ENCODE data around the gene OSBPL8.
"Not testable (repeated sequence)": the region's sequence is repeated elsewhere in the genome, so short reads cannot be mapped to it uniquely, and the experiment has no call there.

OSBPL8 gene

DNA sequence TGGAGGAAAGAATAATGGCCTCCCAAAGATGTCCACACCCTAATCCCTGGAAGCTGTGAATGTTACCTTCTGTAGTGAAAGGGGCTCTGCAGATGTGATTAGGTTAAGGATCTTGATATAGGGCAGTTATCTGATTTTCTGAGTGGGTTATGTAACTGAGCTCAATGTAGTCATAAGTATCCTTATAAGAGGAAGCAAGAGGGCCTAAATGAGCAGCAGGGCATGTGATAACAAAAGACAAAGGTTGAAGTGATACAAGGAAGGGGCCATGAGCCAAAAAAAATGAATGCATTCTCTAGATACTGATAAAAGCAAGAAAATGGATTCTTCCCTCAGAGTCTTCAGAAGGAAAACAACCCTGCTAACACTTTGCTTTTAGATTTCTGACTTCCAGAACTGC, 78.8 kb downstream of the OSBPL8 start:
- Histone ChIP-seq H3K9ac (ENCODE audit: low read depth in 1 of 2, low read length in 2 of 2) (no peak overlapping the region), H3K4me1 (ENCODE audit: control insufficient read depth in 1 of 2, insufficient read depth in 2 of 2, low read length in 2 of 2) (no peaks in the 10 kb centered on the region), H3K27ac (ENCODE audit: low read depth, low read length) (no peak overlapping the region), H3K36me3 (ENCODE audit: control insufficient read depth in 1 of 2, insufficient read depth in 2 of 2, low read length in 2 of 2) (no peaks in the 10 kb centered on the region), H3K27me3 (ENCODE audit: control insufficient read depth in 1 of 2, insufficient read depth in 2 of 2, low read length in 2 of 2) (no peaks in the 10 kb centered on the region), H3K4me3 (ENCODE audit: low read depth in 1 of 2, low read length in 2 of 2) (no peak overlapping the region), H3K9me3 (ENCODE audit: control insufficient read depth in 1 of 2, low read length in 2 of 2) (no peaks in the 10 kb centered on the region)

GRCh38 chr12:76478045-76478444, 81.5 kb downstream of the OSBPL8 start:
- Histone ChIP-seq H3K9me3 (ENCODE audit: control insufficient read depth in 1 of 2, low read length in 2 of 2) (no peaks in the 10 kb centered on the region), H3K36me3 (ENCODE audit: control insufficient read depth in 1 of 2, insufficient read depth in 2 of 2, low read length in 2 of 2) (no peaks in the 10 kb centered on the region), H3K4me1 (ENCODE audit: control insufficient read depth in 1 of 2, insufficient read depth in 2 of 2, low read length in 2 of 2) (no peaks in the 10 kb centered on the region), H3K27ac (ENCODE audit: low read depth, low read length) (no peak overlapping the region), H3K27me3 (ENCODE audit: control insufficient read depth in 1 of 2, insufficient read depth in 2 of 2, low read length in 2 of 2) (no peaks in the 10 kb centered on the region), H3K9ac (ENCODE audit: low read depth in 1 of 2, low read length in 2 of 2) (no peak overlapping the region), H3K4me3 (ENCODE audit: low read depth in 1 of 2, low read length in 2 of 2) (no peak overlapping the region)

GRCh38 chr12:76472862-76473261, 86.7 kb downstream of the OSBPL8 start:
- not testable (repeated sequence) for H3K4me3 ChIP-seq (ENCODE audit: low read depth in 1 of 2, low read length in 2 of 2); H3K9ac ChIP-seq (ENCODE audit: low read depth in 1 of 2, low read length in 2 of 2); H3K9me3 ChIP-seq (ENCODE audit: control insufficient read depth in 1 of 2, low read length in 2 of 2); H3K4me1 ChIP-seq (ENCODE audit: control insufficient read depth in 1 of 2, insufficient read depth in 2 of 2, low read length in 2 of 2); H3K36me3 ChIP-seq (ENCODE audit: control insufficient read depth in 1 of 2, insufficient read depth in 2 of 2, low read length in 2 of 2); H3K27me3 ChIP-seq (ENCODE audit: control insufficient read depth in 1 of 2, insufficient read depth in 2 of 2, low read length in 2 of 2); H3K27ac ChIP-seq (ENCODE audit: low read depth, low read length)

DNA sequence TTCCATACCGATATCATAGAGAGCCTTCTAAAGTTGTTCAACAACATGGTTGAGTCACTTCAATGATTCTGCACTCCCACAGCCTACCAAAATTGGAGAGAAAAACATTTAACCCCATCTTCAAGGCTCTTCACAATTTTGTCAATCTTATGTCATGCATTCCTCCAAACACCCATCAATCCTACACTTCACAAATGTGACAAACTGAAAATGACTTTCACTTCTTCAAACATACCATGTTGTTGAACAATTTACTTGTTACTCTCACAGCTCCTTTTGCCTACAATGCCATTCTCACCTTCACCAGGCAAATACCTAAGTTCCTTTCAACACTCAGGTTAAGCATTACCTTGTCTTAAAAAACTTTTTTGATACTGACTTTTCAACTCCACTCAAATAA, 88.0 kb downstream of the OSBPL8 start:
- H3K36me3 ChIP-seq (ENCODE audit: control insufficient read depth in 1 of 2, insufficient read depth in 2 of 2, low read length in 2 of 2): no peaks in the 10 kb centered on the region
- no peaks in the 10 kb centered on the region for H3K4me1 ChIP-seq (ENCODE audit: control insufficient read depth in 1 of 2, insufficient read depth in 2 of 2, low read length in 2 of 2)
- H3K27me3 ChIP-seq (ENCODE audit: control insufficient read depth in 1 of 2, insufficient read depth in 2 of 2, low read length in 2 of 2): no peaks in the 10 kb centered on the region
- no peaks in the 10 kb centered on the region for H3K9me3 ChIP-seq (ENCODE audit: control insufficient read depth in 1 of 2, low read length in 2 of 2)
- H3K27ac ChIP-seq (ENCODE audit: low read depth, low read length): no peak overlapping the region
- no peak overlapping the region for H3K9ac ChIP-seq (ENCODE audit: low read depth in 1 of 2, low read length in 2 of 2)
- no peak overlapping the region for H3K4me3 ChIP-seq (ENCODE audit: low read depth in 1 of 2, low read length in 2 of 2)

DNA sequence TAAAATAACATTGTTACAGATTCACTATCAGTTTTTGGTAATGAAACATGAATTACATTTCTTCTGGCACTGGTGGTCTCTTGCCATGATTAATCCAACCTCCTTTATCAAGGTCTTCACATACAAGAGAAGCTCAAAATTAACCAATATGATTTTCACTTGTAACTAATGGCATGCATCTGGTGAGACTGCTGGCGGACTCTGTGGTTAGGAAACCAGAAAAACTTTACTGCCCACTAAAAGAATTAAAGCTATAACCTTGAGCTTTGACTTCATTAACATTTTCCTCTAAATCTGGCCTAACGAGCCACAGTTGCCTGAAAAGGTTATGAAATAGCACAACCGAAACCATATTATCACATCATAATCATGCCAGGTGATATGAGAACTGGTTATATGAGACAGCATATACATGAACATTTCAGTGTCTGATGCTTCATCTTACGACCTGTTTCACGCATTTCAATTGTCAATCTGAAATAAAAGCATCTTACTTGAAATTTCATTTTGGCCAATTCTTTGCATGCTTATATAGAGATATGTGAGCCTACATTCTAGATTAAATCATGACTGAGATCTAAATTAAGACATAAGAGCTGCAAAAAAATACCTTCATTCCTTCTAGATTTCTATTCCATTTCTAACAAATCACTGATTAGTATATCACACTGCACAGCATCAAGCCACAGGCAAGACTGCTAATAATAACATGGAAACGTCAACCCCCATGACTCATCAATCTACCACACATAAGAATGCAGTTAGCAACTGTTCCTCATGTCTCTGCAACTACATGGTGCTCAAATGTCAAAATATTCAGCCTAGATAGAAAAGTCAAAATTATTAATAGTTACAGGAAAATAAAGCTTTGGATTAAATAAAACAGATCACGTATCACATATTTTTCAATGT, 89.3 kb downstream of the OSBPL8 start:
- no peaks in the 10 kb centered on the region for H3K27me3 ChIP-seq (ENCODE audit: control insufficient read depth in 1 of 2, insufficient read depth in 2 of 2, low read length in 2 of 2)
- H3K4me3 ChIP-seq (ENCODE audit: low read depth in 1 of 2, low read length in 2 of 2): no peak overlapping the region
- no peaks in the 10 kb centered on the region for H3K36me3 ChIP-seq (ENCODE audit: control insufficient read depth in 1 of 2, insufficient read depth in 2 of 2, low read length in 2 of 2)
- no peak overlapping the region for H3K9ac ChIP-seq (ENCODE audit: low read depth in 1 of 2, low read length in 2 of 2)
- H3K27ac ChIP-seq (ENCODE audit: low read depth, low read length): no peak overlapping the region
- H3K4me1 ChIP-seq (ENCODE audit: control insufficient read depth in 1 of 2, insufficient read depth in 2 of 2, low read length in 2 of 2): no peaks in the 10 kb centered on the region
- H3K9me3 ChIP-seq (ENCODE audit: control insufficient read depth in 1 of 2, low read length in 2 of 2): no peaks in the 10 kb centered on the region

GRCh38 chr12:76464631-76465166, 94.9 kb downstream of the OSBPL8 start:
- no peak overlapping the region for H3K9ac ChIP-seq (ENCODE audit: low read depth in 1 of 2, low read length in 2 of 2)
- H3K27ac ChIP-seq (ENCODE audit: low read depth, low read length): no peak overlapping the region
- H3K9me3 ChIP-seq (ENCODE audit: control insufficient read depth in 1 of 2, low read length in 2 of 2): no peaks in the 10 kb centered on the region
- H3K36me3 ChIP-seq (ENCODE audit: control insufficient read depth in 1 of 2, insufficient read depth in 2 of 2, low read length in 2 of 2): no peaks in the 10 kb centered on the region
- H3K27me3 ChIP-seq (ENCODE audit: control insufficient read depth in 1 of 2, insufficient read depth in 2 of 2, low read length in 2 of 2): no peaks in the 10 kb centered on the region
- H3K4me3 ChIP-seq (ENCODE audit: low read depth in 1 of 2, low read length in 2 of 2): no peak overlapping the region
- no peaks in the 10 kb centered on the region for H3K4me1 ChIP-seq (ENCODE audit: control insufficient read depth in 1 of 2, insufficient read depth in 2 of 2, low read length in 2 of 2)

DNA sequence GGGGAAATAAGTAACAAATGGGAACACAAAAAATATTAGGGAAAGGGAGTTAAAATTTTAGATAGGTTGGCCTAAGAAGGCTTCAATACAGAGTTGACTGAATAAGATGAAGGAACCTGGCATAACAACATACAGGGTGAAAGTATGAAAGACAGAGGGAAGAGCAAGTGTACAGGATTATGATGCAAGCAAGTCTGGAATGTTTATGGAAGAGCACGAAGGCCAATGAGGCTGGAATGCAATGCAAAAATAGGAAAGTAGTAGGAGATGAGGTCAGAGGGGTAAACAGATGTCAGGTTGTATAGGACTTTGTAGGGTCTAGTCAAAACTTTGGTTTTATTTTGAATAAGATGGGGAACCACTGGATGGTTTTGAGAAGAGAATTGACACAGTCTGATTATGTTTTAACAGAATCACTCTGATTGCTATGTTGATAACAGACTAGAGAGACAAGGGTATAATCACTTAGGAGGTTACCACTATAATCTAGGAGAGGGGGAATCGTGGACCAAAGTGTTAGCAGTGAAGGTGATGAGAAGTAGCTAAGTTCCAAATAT, 96.8 kb downstream of the OSBPL8 start:
- H3K4me3 ChIP-seq (ENCODE audit: low read depth in 1 of 2, low read length in 2 of 2): no peak overlapping the region
- H3K9me3 ChIP-seq (ENCODE audit: control insufficient read depth in 1 of 2, low read length in 2 of 2): no peaks in the 10 kb centered on the region
- H3K36me3 ChIP-seq (ENCODE audit: control insufficient read depth in 1 of 2, insufficient read depth in 2 of 2, low read length in 2 of 2): no peaks in the 10 kb centered on the region
- no peaks in the 10 kb centered on the region for H3K27me3 ChIP-seq (ENCODE audit: control insufficient read depth in 1 of 2, insufficient read depth in 2 of 2, low read length in 2 of 2)
- H3K9ac ChIP-seq (ENCODE audit: low read depth in 1 of 2, low read length in 2 of 2): no peak overlapping the region
- H3K4me1 ChIP-seq (ENCODE audit: control insufficient read depth in 1 of 2, insufficient read depth in 2 of 2, low read length in 2 of 2): no peaks in the 10 kb centered on the region
- H3K27ac ChIP-seq (ENCODE audit: low read depth, low read length): no peak overlapping the region

GRCh38 chr12:76460807-76461206, 98.8 kb downstream of the OSBPL8 start:
- no peaks in the 10 kb centered on the region for H3K36me3 ChIP-seq (ENCODE audit: control insufficient read depth in 1 of 2, insufficient read depth in 2 of 2, low read length in 2 of 2)
- no peaks in the 10 kb centered on the region for H3K9me3 ChIP-seq (ENCODE audit: control insufficient read depth in 1 of 2, low read length in 2 of 2)
- no peak overlapping the region for H3K4me3 ChIP-seq (ENCODE audit: low read depth in 1 of 2, low read length in 2 of 2)
- no peak overlapping the region for H3K9ac ChIP-seq (ENCODE audit: low read depth in 1 of 2, low read length in 2 of 2)
- H3K27ac ChIP-seq (ENCODE audit: low read depth, low read length): no peak overlapping the region
- no peaks in the 10 kb centered on the region for H3K27me3 ChIP-seq (ENCODE audit: control insufficient read depth in 1 of 2, insufficient read depth in 2 of 2, low read length in 2 of 2)
- no peaks in the 10 kb centered on the region for H3K4me1 ChIP-seq (ENCODE audit: control insufficient read depth in 1 of 2, insufficient read depth in 2 of 2, low read length in 2 of 2)

DNA sequence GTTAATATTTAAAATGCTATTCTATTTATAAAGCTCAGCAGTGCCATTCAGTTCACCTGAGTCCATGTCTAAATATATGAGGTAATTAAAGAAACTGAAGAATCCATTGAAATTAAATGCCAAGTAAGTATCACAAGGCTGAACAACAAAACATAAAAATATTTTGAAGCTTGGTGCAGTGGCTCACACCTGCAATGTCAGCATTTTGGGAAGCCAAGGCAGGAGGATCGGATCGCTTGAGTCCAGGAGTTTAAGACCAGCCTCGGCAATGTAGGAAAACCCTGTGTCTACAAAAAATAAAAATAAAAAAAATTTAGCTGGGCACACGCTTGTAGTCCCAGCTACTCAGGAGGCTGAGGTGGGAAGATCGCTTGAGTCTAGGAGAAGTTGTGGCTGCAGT, 101.8 kb downstream of the OSBPL8 start:
- Histone ChIP-seq H3K27ac (ENCODE audit: low read depth, low read length) (no peak overlapping the region), H3K9ac (ENCODE audit: low read depth in 1 of 2, low read length in 2 of 2) (no peak overlapping the region), H3K36me3 (ENCODE audit: control insufficient read depth in 1 of 2, insufficient read depth in 2 of 2, low read length in 2 of 2) (no peaks in the 10 kb centered on the region), H3K4me3 (ENCODE audit: low read depth in 1 of 2, low read length in 2 of 2) (no peak overlapping the region), H3K9me3 (ENCODE audit: control insufficient read depth in 1 of 2, low read length in 2 of 2) (no peaks in the 10 kb centered on the region), H3K4me1 (ENCODE audit: control insufficient read depth in 1 of 2, insufficient read depth in 2 of 2, low read length in 2 of 2) (no peaks in the 10 kb centered on the region), H3K27me3 (ENCODE audit: control insufficient read depth in 1 of 2, insufficient read depth in 2 of 2, low read length in 2 of 2) (no peaks in the 10 kb centered on the region)

GRCh38 chr12:76457010-76457409, 102.6 kb downstream of the OSBPL8 start:
- Histone ChIP-seq H3K36me3 (ENCODE audit: control insufficient read depth in 1 of 2, insufficient read depth in 2 of 2, low read length in 2 of 2) (no peaks in the 10 kb centered on the region), H3K9ac (ENCODE audit: low read depth in 1 of 2, low read length in 2 of 2) (no peak overlapping the region), H3K4me1 (ENCODE audit: control insufficient read depth in 1 of 2, insufficient read depth in 2 of 2, low read length in 2 of 2) (no peaks in the 10 kb centered on the region), H3K9me3 (ENCODE audit: control insufficient read depth in 1 of 2, low read length in 2 of 2) (no peaks in the 10 kb centered on the region), H3K27ac (ENCODE audit: low read depth, low read length) (no peak overlapping the region), H3K27me3 (ENCODE audit: control insufficient read depth in 1 of 2, insufficient read depth in 2 of 2, low read length in 2 of 2) (no peaks in the 10 kb centered on the region), H3K4me3 (ENCODE audit: low read depth in 1 of 2, low read length in 2 of 2) (no peak overlapping the region)

Data from duodenal mucosa (tissue), 2 donors.